ENCODE results near the gene LRRC34. TPM values are rescaled to one million over a fixed set of nuclear protein-coding genes. Genes with fewer than 3 reads are reported as not detected.

The LRRC34 gene
- total RNA-seq, 2 donors from 2014 or later, result 2.9 to 3.3 TPM

- no peaks in the 10 kb centered on the region for H3K36me3 ChIP-seq
- no peak for TF ChIP-seq CTCF (IDR thresholded peaks at IDR 0.05)
- no peaks in the 10 kb centered on the region for H3K27me3 ChIP-seq
- H3K4me3 ChIP-seq, result no peak overlapping the region
- H3K27ac ChIP-seq, result no peak overlapping the region
- DNase-seq (ENCODE audit: low spot score), result no peak
- H3K4me1 ChIP-seq, result no peaks in the 10 kb centered on the region
- H3K9me3 ChIP-seq, result no peaks in the 10 kb centered on the region
Measured at GRCh38 chr3:169748670-169749069, 64.0 kb downstream of the LRRC34 start.

GRCh38 chr3:169746924-169747323 lies 65.8 kb downstream of the LRRC34 start:
- H3K36me3 ChIP-seq, result no peaks in the 10 kb centered on the region
- H3K9me3 ChIP-seq, result no peaks in the 10 kb centered on the region
- H3K27me3 ChIP-seq, result no peaks in the 10 kb centered on the region
- no peak for DNase-seq (ENCODE audit: low spot score)
- TF ChIP-seq CTCF (IDR thresholded peaks at IDR 0.05), result no peak
- H3K4me1 ChIP-seq, result no peaks in the 10 kb centered on the region
- H3K27ac ChIP-seq, result no peak overlapping the region
- H3K4me3 ChIP-seq, result no peak overlapping the region

- no peaks in the 10 kb centered on the region for H3K9me3 ChIP-seq
- H3K4me3 ChIP-seq, result no peak overlapping the region
- no peaks in the 10 kb centered on the region for H3K27me3 ChIP-seq
- no peaks in the 10 kb centered on the region for H3K36me3 ChIP-seq
- H3K4me1 ChIP-seq, result no peaks in the 10 kb centered on the region
- no peak overlapping the region for H3K27ac ChIP-seq
- no peak for DNase-seq (ENCODE audit: low spot score)
- TF ChIP-seq CTCF (IDR thresholded peaks at IDR 0.05), result peak in 1 of 2 donors; percentile 70
Measured at GRCh38 chr3:169744366-169745054, 68.2 kb downstream of the LRRC34 start.

Other genes with a start within 250 kb of the LRRC34 start
- gene MECOM, start 149.2 kb downstream of the LRRC34 start, total RNA-seq, result 10 to 100 TPM; 11.1 to 17.6 TPM
- 10 to 100 TPM; 53.6 to 61.6 TPM for gene TERC, start 47.8 kb downstream of the LRRC34 start, total RNA-seq
- gene ACTRT3, start 43.3 kb downstream of the LRRC34 start, total RNA-seq, result 1 to 10 TPM in 1 of 2 donors, under 1 TPM in 1; 0.30 to 1.4 TPM
- 10 to 100 TPM; 10.2 to 11.2 TPM for gene MYNN, start 39.5 kb downstream of the LRRC34 start, total RNA-seq
- gene LRRIQ4, start within 50 bp of the LRRC34 start, total RNA-seq, result under 1 TPM in 1 of 2 donors, not detected in 1; 0.43 TPM
- not detected for gene LRRC31, start 57.0 kb upstream of the LRRC34 start, total RNA-seq
- gene SAMD7, start 98.7 kb upstream of the LRRC34 start, total RNA-seq, result not detected
- gene SEC62, start 153.9 kb upstream of the LRRC34 start, total RNA-seq, result 10 to 100 TPM; 29.5 to 31.2 TPM
- gene GPR160, start 225.1 kb upstream of the LRRC34 start, total RNA-seq, result under 1 TPM; 0.75 to 0.96 TPM

Data from right atrium auricular region (tissue), 2 donors.